Naive thymus-derived CD8-positive, alpha-beta T cell (primary cell): ENCODE data around the gene GLIS2. TPM values are rescaled to one million over a fixed set of nuclear protein-coding genes. Genes with fewer than 3 reads are reported as not detected.

ENCODE experiments used
- ATAC-seq, 2 donors: fragments of 150-1000 bp; cut with Tn5 transposase in 1 of 2; sonication (Bioruptor Pico), chemical (Tn5 transposase) in 1 of 2; 1 replicate in 1 of 2; 2 replicates in 1 of 2; pipeline ENCODE4 v1.10.0; 2021; ENCODE audit warnings: mild to moderate bottlenecking in 2 of 2, moderate library complexity in 2 of 2
- POLR2A ChIA-PET: fragments of 350-600 bp; sonication (Branson Sonifier 250); formaldehyde crosslinking; loops from one replicate; lab custom pipeline; 2021; ENCODE audit warnings: antibody characterized with exemption; lab: Charles Lee
- DNase-seq, 10 donors: peaks; one replicate each; pipeline versions ENCODE4 v3.0.0 to v3.0.0-alpha.2; 2020 to 2022
- H3K27ac Mint-ChIP-seq, 10 donors: one replicate each; pipeline ENCODE4 v1.8.0; 2020 to 2022; ENCODE audit warnings: mild to moderate bottlenecking in 10 of 10, mixed read lengths in 10 of 10, moderate library complexity in 4 of 10, inconsistent platforms in 1 of 10
- H3K27me3 Mint-ChIP-seq, 5 donors: one replicate each; pipeline ENCODE4 v1.8.0; 2021 to 2022; ENCODE audit warnings: mixed read lengths in 5 of 5
- H3K36me3 Mint-ChIP-seq, 3 donors: one replicate each; pipeline ENCODE4 v1.8.0; 2020 to 2022; ENCODE audit warnings: mixed read lengths in 3 of 3, mild to moderate bottlenecking in 2 of 3, inconsistent platforms in 1 of 3
- H3K4me1 Mint-ChIP-seq, 4 donors: one replicate each; pipeline ENCODE4 v1.8.0; 2021 to 2022; ENCODE audit warnings: mixed read lengths in 4 of 4
- H3K4me3 Mint-ChIP-seq, 10 donors: one replicate each; pipeline ENCODE4 v1.8.0; 2020 to 2022; ENCODE audit warnings: mild to moderate bottlenecking in 10 of 10, mixed read lengths in 10 of 10, moderate library complexity in 6 of 10, inconsistent platforms in 1 of 10
- H3K9me3 Mint-ChIP-seq, 9 donors: one replicate each; pipeline ENCODE4 v1.8.0; 2020 to 2022; ENCODE audit warnings: mixed read lengths in 9 of 9, mild to moderate bottlenecking in 3 of 9, inconsistent platforms in 1 of 9, moderate library complexity in 1 of 9
- polyA plus RNA-seq, 3 donors: library from polyadenylated mRNA; unstranded; fragments of 300-500 nt; fragmentation: Illumina TruSeq; gene quantifications; one replicate each; pipeline ENCODE4 v1.2.3, GENCODE V29; 2021
- total RNA-seq, 8 experiments: library from RNA in 2 of 8; stranded (reverse) in 2 of 8; gene quantifications; one replicate each; pipeline ENCODE4 v1.2.3 and lab custom pipeline; 2021 to 2026

GLIS2 gene
- total RNA-seq, result under 1 TPM in 1 of 2 experiments, not detected in 1; 0.10 TPM
- polyA plus RNA-seq, result not detected
- total RNA-seq (lab: John Stamatoyannopoulos, UW), result 0 to 0.37 (median 0.08) reads per million in 6 experiments

GRCh38 chr16:4315186-4316107 lies at the start of gene GLIS2:
Gene GLIS2 (plus strand): TSS chr16:4316067. CDS start chr16:4332281, 16,214 bp downstream.
- peaks cover 0 to 2% (median 0%) of the 10 kb centered on the region in 3 donors for H3K36me3 Mint-ChIP-seq
- peaks cover 13 to 20% (median 16%) of the 10 kb centered on the region in 4 donors for H3K4me1 Mint-ChIP-seq
- ATAC-seq, result peak in 1 of 2 donors; percentile 45
- peak in 2 of 10 donors; percentile 28 to 36 for DNase-seq
- peak within 1 kb of the TSS in 8 of 10 donors; percentile 21 to 93 (median 50) for H3K27ac Mint-ChIP-seq
- no peaks in the 10 kb centered on the region for H3K9me3 Mint-ChIP-seq
- POLR2A ChIA-PET, result interaction anchor here (0.6 to 1.0 kb wide), 4 partner anchors 8 to 873 kb away, joined by 3 to 5 read pairs (median 4); no protein-coding TSS in a partner anchor
- H3K27me3 Mint-ChIP-seq, result peaks cover 9 to 22% (median 11%) of the 10 kb centered on the region in 5 donors
- peak within 1 kb of the TSS; percentile 72 to 97 (median 92) for H3K4me3 Mint-ChIP-seq

GRCh38 chr16:4266372-4266771 lies 49.5 kb upstream of the GLIS2 start:
- POLR2A ChIA-PET, result interaction anchor here (1.4 kb wide), 1 partner anchor 11 kb away, joined by 3 read pairs; no protein-coding TSS in a partner anchor
- H3K4me1 Mint-ChIP-seq, result peaks cover 8 to 55% (median 21%) of the 10 kb centered on the region in 4 donors
- H3K27ac Mint-ChIP-seq, result peak overlapping the region in 3 of 10 donors; percentile 21 to 72 (median 52)
- H3K9me3 Mint-ChIP-seq, result no peaks in the 10 kb centered on the region
- no peak for ATAC-seq
- no peak for DNase-seq
- no peaks in the 10 kb centered on the region for H3K27me3 Mint-ChIP-seq
- H3K36me3 Mint-ChIP-seq, result peaks cover 0 to 20% (median 6%) of the 10 kb centered on the region in 3 donors
- H3K4me3 Mint-ChIP-seq, result no peak overlapping the region

GRCh38 chr16:4270091-4270490 lies 45.8 kb upstream of the GLIS2 start:
- ATAC-seq (no peak), DNase-seq (no peak)
- Mint-ChIP-seq H3K9me3 (peaks cover 0 to 2% (median 0%) of the 10 kb centered on the region in 9 donors), H3K36me3 (peaks cover 0 to 5% (median 3%) of the 10 kb centered on the region in 3 donors), H3K4me1 (peaks cover 8 to 48% (median 18%) of the 10 kb centered on the region in 4 donors), H3K27me3 (peaks cover 0 to 3% (median 0%) of the 10 kb centered on the region in 5 donors), H3K27ac (peak overlapping the region in 2 of 10 donors; percentile 36 to 59), H3K4me3 (peak overlapping the region in 8 of 10 donors; percentile 22 to 92 (median 72))
- POLR2A ChIA-PET, result interaction anchor here (3.8 kb wide), 1 partner anchor 9 kb away, joined by 19 read pairs; no protein-coding TSS in a partner anchor

- POLR2A ChIA-PET, result interaction anchor here (1.0 to 3.9 kb wide), 4 partner anchors 9 to 553 kb away, joined by 3 to 98 read pairs (median 18); partner anchors contain the start of genes PAM16 and TRAP1
- Mint-ChIP-seq H3K4me3 (peak overlapping the region; percentile 83 to 92 (median 87)), H3K27ac (peak overlapping the region in 9 of 10 donors; percentile 10 to 87 (median 68)), H3K4me1 (peaks cover 8 to 49% (median 17%) of the 10 kb centered on the region in 4 donors), H3K27me3 (peaks cover 0 to 3% (median 0%) of the 10 kb centered on the region in 5 donors), H3K9me3 (peaks cover 0 to 2% (median 0%) of the 10 kb centered on the region in 9 donors), H3K36me3 (peaks cover 0 to 5% (median 3%) of the 10 kb centered on the region in 3 donors)
- DNase-seq (no peak), ATAC-seq (no peak)
These were observed 45.3 kb upstream of the GLIS2 start for GRCh38 chr16:4270595-4270994.

GRCh38 chr16:4271176-4272113 lies 44.4 kb upstream of the GLIS2 start:
- Mint-ChIP-seq H3K4me3 (peak overlapping the region; percentile 83 to 92 (median 87)), H3K27ac (peak overlapping the region; percentile 63 to 95 (median 78)), H3K36me3 (peaks cover 0 to 3% (median 0%) of the 10 kb centered on the region in 3 donors), H3K4me1 (peaks cover 7 to 41% (median 13%) of the 10 kb centered on the region in 4 donors), H3K27me3 (peaks cover 0 to 3% (median 0%) of the 10 kb centered on the region in 5 donors), H3K9me3 (peaks cover 0 to 2% (median 0%) of the 10 kb centered on the region in 9 donors)
- POLR2A ChIA-PET, result interaction anchor here (0.6 to 3.9 kb wide), 21 partner anchors 10 to 1571 kb away, joined by 3 to 98 read pairs (median 4); partner anchors contain the start of genes CREBBP, DNAAF8, PAM16 and ROGDI
- DNase-seq, result peak; percentile 81 to 93 (median 85)
- ATAC-seq, result peak; percentile 81

DNA sequence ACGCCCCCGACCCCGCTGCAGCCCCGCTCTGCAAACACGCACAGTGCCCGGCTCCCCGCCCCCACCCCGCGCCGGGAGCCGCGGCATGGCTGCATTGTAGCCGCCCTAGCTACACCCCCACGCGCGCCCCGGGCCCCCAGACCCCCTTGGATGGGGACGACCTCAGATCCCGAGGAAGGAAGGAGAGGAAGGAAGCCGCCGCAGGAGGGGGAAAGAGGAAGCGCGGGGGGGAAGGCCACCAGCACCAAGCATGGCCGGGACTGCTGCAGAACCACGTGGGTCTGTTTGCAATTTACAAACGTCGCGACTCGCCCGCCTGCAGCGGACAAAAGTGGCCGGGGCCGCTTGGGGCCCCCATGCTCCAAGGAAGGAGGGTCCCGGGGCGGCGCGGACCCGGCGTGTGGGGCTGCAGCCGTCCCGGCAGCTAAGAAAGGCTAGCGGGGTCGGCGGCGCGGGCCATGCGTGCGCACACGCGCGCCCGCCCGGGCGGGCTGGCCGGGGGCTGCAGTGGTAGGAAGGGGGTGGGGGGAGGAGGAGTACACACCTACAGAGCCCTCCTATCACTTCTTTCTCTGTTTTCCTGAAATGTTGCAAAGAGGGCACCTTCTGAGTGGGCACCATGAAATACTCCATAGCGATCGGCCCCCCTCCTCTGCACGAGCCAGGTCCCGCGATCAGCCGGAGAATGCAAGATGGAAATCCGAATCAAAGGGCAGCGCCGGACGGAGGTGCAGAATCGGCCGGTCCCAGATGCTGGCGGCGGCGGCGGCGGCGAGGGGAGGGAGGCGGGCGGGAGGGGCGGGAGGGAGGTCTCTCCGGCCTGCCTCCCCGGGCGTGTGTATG lies 43.5 kb upstream of the GLIS2 start:
- ATAC-seq (peak; percentile 40 to 41), DNase-seq (peak in 8 of 10 donors; percentile 8 to 71 (median 44))
- Mint-ChIP-seq H3K27ac (peak overlapping the region; percentile 82 to 98 (median 94)), H3K27me3 (peaks cover 0 to 3% (median 0%) of the 10 kb centered on the region in 5 donors), H3K4me3 (peak overlapping the region; percentile 88 to 100 (median 92)), H3K9me3 (peaks cover 0 to 2% (median 0%) of the 10 kb centered on the region in 9 donors), H3K4me1 (peaks cover 7 to 32% (median 11%) of the 10 kb centered on the region in 4 donors), H3K36me3 (peaks cover 0 to 3% (median 0%) of the 10 kb centered on the region in 3 donors)
- POLR2A ChIA-PET, result interaction anchor here (0.6 to 3.9 kb wide), 35 partner anchors 11 to 1213 kb away, joined by 3 to 98 read pairs (median 4); partner anchors contain the start of genes CREBBP, DNAAF8, PAM16 and ROGDI

DNA sequence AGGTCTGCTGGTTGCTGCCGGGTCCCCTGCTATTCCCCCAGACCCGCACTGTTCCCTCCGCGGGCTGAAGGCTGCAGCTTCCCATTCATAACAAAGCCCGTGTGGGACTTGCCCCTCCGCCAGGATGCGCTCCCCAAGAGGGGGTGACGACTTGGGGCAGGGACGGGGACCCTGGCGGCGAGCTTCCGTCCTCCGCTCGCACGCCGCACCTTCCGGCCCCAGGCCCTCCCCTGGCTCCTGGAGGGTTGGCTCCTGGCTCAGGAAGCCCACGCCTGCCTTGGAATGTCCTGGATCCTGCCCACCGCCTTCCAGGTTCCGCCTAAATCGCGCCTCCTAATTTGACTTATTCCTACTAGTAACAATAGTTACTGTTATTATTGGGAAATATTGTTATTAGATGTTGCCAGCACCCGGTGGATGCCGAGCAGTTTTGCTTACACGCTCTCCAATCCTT lies 42.0 kb upstream of the GLIS2 start:
- peaks cover 0 to 3% (median 0%) of the 10 kb centered on the region in 5 donors for H3K27me3 Mint-ChIP-seq
- ATAC-seq (peak; percentile 4 to 9), DNase-seq (peak in 7 of 10 donors; percentile 18 to 78 (median 47))
- H3K4me3 Mint-ChIP-seq, result peak overlapping the region; percentile 66 to 92 (median 87)
- H3K9me3 Mint-ChIP-seq, result peaks cover 0 to 2% (median 0%) of the 10 kb centered on the region in 9 donors
- peaks cover 2 to 22% (median 7%) of the 10 kb centered on the region in 4 donors for H3K4me1 Mint-ChIP-seq
- peaks cover 0 to 3% (median 0%) of the 10 kb centered on the region in 3 donors for H3K36me3 Mint-ChIP-seq
- POLR2A ChIA-PET, result interaction anchor here (0.5 to 3.9 kb wide), 14 partner anchors 15 to 761 kb away, joined by 3 to 98 read pairs (median 6); no protein-coding TSS in a partner anchor
- H3K27ac Mint-ChIP-seq, result peak overlapping the region; percentile 70 to 98 (median 84)

DNA sequence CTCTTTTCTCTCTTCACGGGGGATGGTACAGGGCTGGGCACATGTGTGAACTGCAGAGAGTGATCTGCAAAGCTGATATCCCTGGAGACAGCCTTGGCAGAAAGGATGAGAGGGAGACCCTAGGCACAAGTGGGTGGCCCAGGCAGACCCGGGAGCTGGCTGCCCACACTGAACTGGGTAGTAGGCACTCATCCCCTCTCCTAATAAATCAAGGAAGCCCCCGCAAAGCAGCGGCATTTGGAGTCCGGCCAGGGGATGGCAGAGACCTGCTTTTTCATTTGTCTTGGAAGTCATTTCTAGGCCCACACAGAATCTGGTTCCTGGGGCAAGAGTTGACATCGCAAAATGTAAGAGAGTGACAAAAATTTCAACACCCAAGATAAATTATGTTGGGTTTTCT lies 40.0 kb upstream of the GLIS2 start:
- DNase-seq (no peak), ATAC-seq (no peak)
- Mint-ChIP-seq H3K27ac (no peak overlapping the region), H3K9me3 (peaks cover 0 to 2% (median 0%) of the 10 kb centered on the region in 9 donors), H3K4me3 (peak overlapping the region in 1 of 10 donors; percentile 39), H3K27me3 (peaks cover 0 to 3% (median 0%) of the 10 kb centered on the region in 5 donors), H3K36me3 (peaks cover 0 to 3% (median 0%) of the 10 kb centered on the region in 3 donors), H3K4me1 (peaks cover 2 to 10% (median 6%) of the 10 kb centered on the region in 4 donors)
- POLR2A ChIA-PET, result interaction anchor here (1.1 kb wide), 1 partner anchor 350 kb away, joined by 5 read pairs; no protein-coding TSS in a partner anchor

- H3K4me1 Mint-ChIP-seq, result peaks cover 3 to 6% (median 4%) of the 10 kb centered on the region in 4 donors
- DNase-seq, result no peak
- no peak overlapping the region for H3K27ac Mint-ChIP-seq
- no peaks in the 10 kb centered on the region for H3K36me3 Mint-ChIP-seq
- no peak for ATAC-seq
- peaks cover 0 to 3% (median 0%) of the 10 kb centered on the region in 5 donors for H3K27me3 Mint-ChIP-seq
- POLR2A ChIA-PET, result no interaction called here
- no peak overlapping the region for H3K4me3 Mint-ChIP-seq
- no peaks in the 10 kb centered on the region for H3K9me3 Mint-ChIP-seq
These were observed 37.8 kb upstream of the GLIS2 start for GRCh38 chr16:4277987-4278513.

DNA sequence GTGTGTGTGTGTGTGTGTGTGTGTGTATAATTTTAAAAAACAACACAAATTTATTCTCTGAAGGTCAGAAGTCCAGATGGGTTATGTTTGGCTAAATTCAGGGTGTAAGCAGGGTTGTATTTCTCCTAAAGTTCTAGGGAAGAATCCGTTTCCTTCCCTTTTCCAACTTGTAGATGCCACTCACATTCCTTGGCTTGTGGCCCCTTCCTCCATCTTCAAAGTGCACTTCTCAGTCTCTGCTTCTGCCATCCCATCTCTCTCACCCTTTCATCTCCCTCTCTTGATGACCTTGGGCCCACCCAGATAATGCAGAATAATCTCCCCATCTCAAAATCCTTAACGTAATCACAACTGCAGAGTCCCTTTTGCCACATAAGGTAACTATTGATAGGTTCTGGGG lies 35.2 kb upstream of the GLIS2 start:
- DNase-seq (no peak), ATAC-seq (no peak)
- H3K36me3 Mint-ChIP-seq, result no peaks in the 10 kb centered on the region
- no peak overlapping the region for H3K4me3 Mint-ChIP-seq
- H3K4me1 Mint-ChIP-seq, result peaks cover 0 to 8% (median 5%) of the 10 kb centered on the region in 4 donors
- peaks cover 10 to 21% (median 16%) of the 10 kb centered on the region in 5 donors for H3K27me3 Mint-ChIP-seq
- POLR2A ChIA-PET, result no interaction called here
- H3K27ac Mint-ChIP-seq, result no peak overlapping the region
- H3K9me3 Mint-ChIP-seq, result no peaks in the 10 kb centered on the region
